Ascending aorta (tissue), 2 donors: Measurements from ENCODE around the gene NUP210. TPM values are rescaled to one million over a fixed set of nuclear protein-coding genes. Genes with fewer than 3 reads are reported as not detected.
A peak's percentile ranks its signal among the peaks of the same experiment; 100 is the strongest.

ENCODE experiments used
- DNase-seq, 2 donors: peaks; one replicate each; pipeline ENCODE4 v3.0.0-alpha.2; 2019; ENCODE audit warnings: low spot score in 2 of 2
- H3K27ac ChIP-seq, 2 donors: fragments of 200-600 bp; sonication (generic); one replicate each; pipeline ENCODE4 v1.5.1; 2016 to 2017; ENCODE audit warnings: mild to moderate bottlenecking in 1 of 2
- H3K27me3 ChIP-seq: fragments of 200-600 bp; sonication (generic); one replicate; pipeline ENCODE4 v1.5.1; 2017
- H3K36me3 ChIP-seq, 2 donors: fragments of 200-600 bp; sonication (generic); one replicate each; pipeline ENCODE4 v1.5.1; 2016
- H3K4me1 ChIP-seq, 2 donors: fragments of 200-600 bp; sonication (generic); one replicate each; pipeline ENCODE4 v1.5.1; 2016 to 2017; ENCODE audit warnings: mild to moderate bottlenecking in 1 of 2
- H3K4me3 ChIP-seq, 2 donors: fragments of 200-600 bp; sonication (generic); one replicate each; pipeline ENCODE4 v1.5.1; 2016 to 2017; ENCODE audit warnings: mild to moderate bottlenecking in 1 of 2
- H3K9me3 ChIP-seq, 2 donors: fragments of 200-600 bp; sonication (generic); one replicate each; pipeline ENCODE4 v1.5.1; 2016
- intact Hi-C: fragments of 100-400 bp; cut with DNase I; formaldehyde crosslinking; loops from one replicate; pipeline ENCODE4 v1.15.1; 2023
- total RNA-seq: library from RNA; depleted of rRNA; stranded (reverse); fragments of >200 nt; gene quantifications from one replicate; pipeline ENCODE4 v1.1.0, GENCODE V29; 2016
- TF ChIP-seq, protein P1 (sequence below), 3 experiments: fragments of 200-600 bp in 2 of 3; fragments of 450-650 bp in 1 of 3; sonication (generic) in 2 of 3; IDR thresholded peaks; one replicate each; pipeline ENCODE4 v1.5.1; 2016 to 2019; ENCODE audit warnings: antibody characterized with exemption in 3 of 3, mild to moderate bottlenecking in 1 of 3, moderate library complexity in 1 of 3

NUP210 gene
- total RNA-seq, 1 donor from 2014 or later: 11.0 TPM

DNA sequence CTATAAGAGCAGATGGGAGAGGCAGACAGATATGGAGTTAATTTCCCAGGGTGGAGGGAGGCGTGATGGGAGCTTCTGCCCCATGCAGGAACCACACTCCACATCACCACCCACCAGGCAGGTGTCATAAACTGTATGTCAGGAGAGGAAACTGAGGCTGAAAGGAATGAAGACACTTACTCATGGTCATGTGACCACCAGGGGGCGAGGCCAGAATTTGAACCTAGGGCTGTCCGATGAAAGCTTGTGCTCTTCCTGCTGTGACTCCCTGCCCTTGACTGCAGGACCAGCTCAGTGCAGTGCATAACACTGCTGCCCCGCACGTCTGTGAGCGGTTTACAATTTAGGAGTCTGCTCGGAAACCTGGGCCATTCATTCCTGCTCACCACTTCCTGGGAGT, 28.8 kb downstream of the NUP210 start:
- intact Hi-C loops: no loop called here
- Histone ChIP-seq H3K27ac (no peak overlapping the region), H3K36me3 (no peaks in the 10 kb centered on the region)

DNA sequence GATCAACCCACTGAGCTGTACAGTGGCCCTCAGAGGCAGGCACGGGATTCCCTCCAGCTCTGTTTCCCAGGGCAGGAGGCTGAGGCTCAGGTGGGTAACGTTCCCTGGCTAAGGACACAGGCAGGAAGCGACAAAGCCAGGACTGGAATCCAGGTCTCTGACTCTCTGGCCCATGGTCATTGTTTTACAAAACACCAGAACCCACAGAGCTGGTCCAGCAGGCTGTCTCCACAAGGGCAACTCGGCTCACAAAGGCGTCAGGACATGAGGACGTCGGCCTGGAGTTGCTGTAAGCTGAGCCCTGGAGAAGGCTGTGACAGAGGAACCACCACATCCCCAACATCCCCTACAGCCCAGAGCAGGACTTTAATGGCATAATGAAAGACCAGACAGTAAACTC, 30.7 kb downstream of the NUP210 start:
- Histone ChIP-seq H3K27me3 (no peaks in the 10 kb centered on the region), H3K9me3 (no peaks in the 10 kb centered on the region), H3K36me3 (peaks cover 0 to 3% of the 10 kb centered on the region in 2 donors), H3K4me1 (no peaks in the 10 kb centered on the region), H3K4me3 (no peak overlapping the region), H3K27ac (no peak overlapping the region)
- TF ChIP-seq, protein P1, sequence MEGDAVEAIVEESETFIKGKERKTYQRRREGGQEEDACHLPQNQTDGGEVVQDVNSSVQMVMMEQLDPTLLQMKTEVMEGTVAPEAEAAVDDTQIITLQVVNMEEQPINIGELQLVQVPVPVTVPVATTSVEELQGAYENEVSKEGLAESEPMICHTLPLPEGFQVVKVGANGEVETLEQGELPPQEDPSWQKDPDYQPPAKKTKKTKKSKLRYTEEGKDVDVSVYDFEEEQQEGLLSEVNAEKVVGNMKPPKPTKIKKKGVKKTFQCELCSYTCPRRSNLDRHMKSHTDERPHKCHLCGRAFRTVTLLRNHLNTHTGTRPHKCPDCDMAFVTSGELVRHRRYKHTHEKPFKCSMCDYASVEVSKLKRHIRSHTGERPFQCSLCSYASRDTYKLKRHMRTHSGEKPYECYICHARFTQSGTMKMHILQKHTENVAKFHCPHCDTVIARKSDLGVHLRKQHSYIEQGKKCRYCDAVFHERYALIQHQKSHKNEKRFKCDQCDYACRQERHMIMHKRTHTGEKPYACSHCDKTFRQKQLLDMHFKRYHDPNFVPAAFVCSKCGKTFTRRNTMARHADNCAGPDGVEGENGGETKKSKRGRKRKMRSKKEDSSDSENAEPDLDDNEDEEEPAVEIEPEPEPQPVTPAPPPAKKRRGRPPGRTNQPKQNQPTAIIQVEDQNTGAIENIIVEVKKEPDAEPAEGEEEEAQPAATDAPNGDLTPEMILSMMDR (IDR thresholded peaks at IDR 0.05): no peak
- intact Hi-C loops: no loop called here
- no peak for DNase-seq

More for the DNA sequence above, 28.8 kb downstream of the NUP210 start:
- Histone ChIP-seq H3K4me1 (no peaks in the 10 kb centered on the region), H3K9me3 (no peaks in the 10 kb centered on the region), H3K4me3 (no peak overlapping the region), H3K27me3 (no peaks in the 10 kb centered on the region)
- TF ChIP-seq, protein P1 (IDR thresholded peaks at IDR 0.05): no peak
- DNase-seq: no peak

DNA sequence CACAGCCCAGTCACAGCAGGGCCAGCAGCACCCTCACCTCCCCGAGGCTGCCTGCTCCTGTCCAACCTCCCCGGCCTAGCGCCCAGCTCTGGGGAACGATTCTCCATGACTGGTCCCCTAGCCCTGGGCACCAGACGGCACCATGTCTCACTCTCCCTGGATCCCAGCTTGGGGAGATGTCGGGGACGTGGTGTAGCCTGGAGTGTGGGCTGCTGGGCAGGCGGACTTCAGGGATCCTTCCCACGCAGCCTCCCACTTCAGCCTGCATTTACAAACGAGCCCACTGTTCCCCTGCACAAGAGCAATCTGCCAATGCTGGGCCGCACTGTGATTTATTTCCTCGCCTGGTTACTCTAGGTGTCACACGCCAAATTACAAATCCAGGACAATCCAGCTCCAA, 31.3 kb downstream of the NUP210 start:
- no peak for DNase-seq
- TF ChIP-seq, protein P1 (IDR thresholded peaks at IDR 0.05): no peak
- Histone ChIP-seq H3K27ac (no peak overlapping the region), H3K9me3 (no peaks in the 10 kb centered on the region), H3K36me3 (peaks cover 0 to 3% of the 10 kb centered on the region in 2 donors), H3K27me3 (no peaks in the 10 kb centered on the region), H3K4me1 (no peaks in the 10 kb centered on the region), H3K4me3 (no peak overlapping the region)
- intact Hi-C loops: no loop called here

GRCh38 chr3:13385373-13385965, 34.7 kb downstream of the NUP210 start:
- TF ChIP-seq, protein P1 (IDR thresholded peaks at IDR 0.05): no peak
- H3K9me3 ChIP-seq: no peaks in the 10 kb centered on the region
- H3K4me1 ChIP-seq: peaks cover 0 to 7% of the 10 kb centered on the region in 2 donors
- DNase-seq: no peak
- no peak overlapping the region for H3K27ac ChIP-seq
- no peak overlapping the region for H3K4me3 ChIP-seq
- H3K36me3 ChIP-seq: peaks cover 0 to 3% of the 10 kb centered on the region in 2 donors
- intact Hi-C loops: no loop called here
- no peaks in the 10 kb centered on the region for H3K27me3 ChIP-seq

GRCh38 chr3:13380971-13381370, 39.2 kb downstream of the NUP210 start:
- Histone ChIP-seq H3K27me3 (no peaks in the 10 kb centered on the region), H3K36me3 (peaks cover 0 to 3% of the 10 kb centered on the region in 2 donors), H3K4me3 (no peak overlapping the region), H3K27ac (peak overlapping the region; percentile 75 to 76), H3K9me3 (no peaks in the 10 kb centered on the region), H3K4me1 (peaks cover 6 to 28% of the 10 kb centered on the region in 2 donors)
- intact Hi-C loops: loop anchor here (2.0 kb wide), 1 partner anchor 70 kb away; no protein-coding TSS in a partner anchor
- no peak for DNase-seq
- TF ChIP-seq, protein P1 (IDR thresholded peaks at IDR 0.05): no peak
